ENCODE measurements around the gene ATP1A4.
A peak's percentile ranks its signal among the peaks of the same experiment; 100 is the strongest.

The ATP1A4 gene

GRCh38 chr1:160217481-160218051 is 66.2 kb downstream of the ATP1A4 start:
- Histone ChIP-seq H3K9ac (ENCODE audit: low read depth, low read length) (no peak overlapping the region), H3K4me1 (ENCODE audit: insufficient read depth, low read length) (no peaks in the 10 kb centered on the region), H3K79me2 (ENCODE audit: insufficient read depth, low read length) (no peaks in the 10 kb centered on the region), H3K27ac (ENCODE audit: low read length) (no peak overlapping the region), H3K4me3 (ENCODE audit: low read depth in 1 of 2, low read length in 2 of 2) (no peak overlapping the region), H4K20me1 (ENCODE audit: insufficient read depth, low read length) (no peaks in the 10 kb centered on the region), H2AFZ (ENCODE audit: low read depth, low read length) (no peak overlapping the region), H3K9me3 (ENCODE audit: insufficient read depth, low read length, severe bottlenecking) (no peaks in the 10 kb centered on the region), H3K27me3 (ENCODE audit: insufficient read depth, low read length, poor library complexity) (no peaks in the 10 kb centered on the region), H3K4me2 (ENCODE audit: insufficient read depth, low read length) (no peak overlapping the region), H3K36me3 (ENCODE audit: insufficient read depth, low read length) (peaks cover 98% of the 10 kb centered on the region)
- no peak for DNase-seq
- TF ChIP-seq EZH2 (IDR thresholded peaks at IDR 0.05; ENCODE audit: borderline replicate concordance, low read depth, low read length, severe bottlenecking), result no peak
- no peak for ATAC-seq (ENCODE audit: insufficient read depth, low read depth)

GRCh38 chr1:160219062-160219929 is 67.9 kb downstream of the ATP1A4 start:
- H3K9me3 ChIP-seq (ENCODE audit: insufficient read depth, low read length, severe bottlenecking), result no peaks in the 10 kb centered on the region
- no peaks in the 10 kb centered on the region for H3K79me2 ChIP-seq (ENCODE audit: insufficient read depth, low read length)
- H3K9ac ChIP-seq (ENCODE audit: low read depth, low read length), result no peak overlapping the region
- H2AFZ ChIP-seq (ENCODE audit: low read depth, low read length), result no peak overlapping the region
- H3K27ac ChIP-seq (ENCODE audit: low read length), result no peak overlapping the region
- H3K4me1 ChIP-seq (ENCODE audit: insufficient read depth, low read length), result no peaks in the 10 kb centered on the region
- no peak for ATAC-seq (ENCODE audit: insufficient read depth, low read depth)
- no peaks in the 10 kb centered on the region for H4K20me1 ChIP-seq (ENCODE audit: insufficient read depth, low read length)
- H3K4me2 ChIP-seq (ENCODE audit: insufficient read depth, low read length), result no peak overlapping the region
- TF ChIP-seq CTCF (IDR thresholded peaks at IDR 0.05; ENCODE audit: borderline replicate concordance, extremely low read depth, low read length, poor library complexity, severe bottlenecking) (peak; percentile 24), EZH2 (IDR thresholded peaks at IDR 0.05; ENCODE audit: borderline replicate concordance, low read depth, low read length, severe bottlenecking) (no peak)
- H3K27me3 ChIP-seq (ENCODE audit: insufficient read depth, low read length, poor library complexity), result no peaks in the 10 kb centered on the region
- DNase-seq, result no peak
- H3K36me3 ChIP-seq (ENCODE audit: insufficient read depth, low read length), result peaks cover 100% of the 10 kb centered on the region
- no peak overlapping the region for H3K4me3 ChIP-seq (ENCODE audit: low read depth in 1 of 2, low read length in 2 of 2)

GRCh38 chr1:160220301-160220700 is 68.9 kb downstream of the ATP1A4 start:
- Histone ChIP-seq H3K36me3 (ENCODE audit: insufficient read depth, low read length) (peaks cover 100% of the 10 kb centered on the region), H3K4me1 (ENCODE audit: insufficient read depth, low read length) (no peaks in the 10 kb centered on the region), H3K4me2 (ENCODE audit: insufficient read depth, low read length) (no peak overlapping the region), H3K79me2 (ENCODE audit: insufficient read depth, low read length) (no peaks in the 10 kb centered on the region), H3K4me3 (ENCODE audit: low read depth in 1 of 2, low read length in 2 of 2) (no peak overlapping the region), H4K20me1 (ENCODE audit: insufficient read depth, low read length) (no peaks in the 10 kb centered on the region), H3K9me3 (ENCODE audit: insufficient read depth, low read length, severe bottlenecking) (no peaks in the 10 kb centered on the region), H3K9ac (ENCODE audit: low read depth, low read length) (no peak overlapping the region), H3K27me3 (ENCODE audit: insufficient read depth, low read length, poor library complexity) (no peaks in the 10 kb centered on the region), H3K27ac (ENCODE audit: low read length) (no peak overlapping the region), H2AFZ (ENCODE audit: low read depth, low read length) (no peak overlapping the region)
- ATAC-seq (ENCODE audit: insufficient read depth, low read depth) (no peak), DNase-seq (no peak)
- TF ChIP-seq EZH2 (IDR thresholded peaks at IDR 0.05; ENCODE audit: borderline replicate concordance, low read depth, low read length, severe bottlenecking) (no peak), CTCF (IDR thresholded peaks at IDR 0.05; ENCODE audit: borderline replicate concordance, extremely low read depth, low read length, poor library complexity, severe bottlenecking) (no peak)

- TF ChIP-seq EZH2 (IDR thresholded peaks at IDR 0.05; ENCODE audit: borderline replicate concordance, low read depth, low read length, severe bottlenecking), result no peak
- TF ChIP-seq CTCF (IDR thresholded peaks at IDR 0.05; ENCODE audit: borderline replicate concordance, extremely low read depth, low read length, poor library complexity, severe bottlenecking), result no peak
- H3K4me1 ChIP-seq (ENCODE audit: insufficient read depth, low read length), result no peaks in the 10 kb centered on the region
- ATAC-seq (ENCODE audit: insufficient read depth, low read depth), result no peak
- peaks cover 100% of the 10 kb centered on the region for H3K36me3 ChIP-seq (ENCODE audit: insufficient read depth, low read length)
- no peaks in the 10 kb centered on the region for H3K9me3 ChIP-seq (ENCODE audit: insufficient read depth, low read length, severe bottlenecking)
- H4K20me1 ChIP-seq (ENCODE audit: insufficient read depth, low read length), result no peaks in the 10 kb centered on the region
- no peak overlapping the region for H3K9ac ChIP-seq (ENCODE audit: low read depth, low read length)
- H3K4me3 ChIP-seq (ENCODE audit: low read depth in 1 of 2, low read length in 2 of 2), result no peak overlapping the region
- no peak for DNase-seq
- H3K4me2 ChIP-seq (ENCODE audit: insufficient read depth, low read length), result no peak overlapping the region
- H3K79me2 ChIP-seq (ENCODE audit: insufficient read depth, low read length), result no peaks in the 10 kb centered on the region
- no peak overlapping the region for H3K27ac ChIP-seq (ENCODE audit: low read length)
- H3K27me3 ChIP-seq (ENCODE audit: insufficient read depth, low read length, poor library complexity), result no peaks in the 10 kb centered on the region
- H2AFZ ChIP-seq (ENCODE audit: low read depth, low read length), result no peak overlapping the region
Measured at GRCh38 chr1:160221089-160221488, 69.7 kb downstream of the ATP1A4 start.

Data from DND-41 (cell line).